PC-3 (cell line): Measurements from ENCODE around the gene RAPGEF3. TPM values are rescaled to one million over a fixed set of nuclear protein-coding genes. Genes with fewer than 3 reads are reported as not detected.

Source experiments
- ATAC-seq: fragments of 200-7000 bp; cut with Tn5 transposase; 2 replicates; pipeline ENCODE4 v1.9.1; 2020; ENCODE audit warnings: mild to moderate bottlenecking, moderate library complexity
- BruUV-seq: library from RNA; stranded (reverse); fragments of 400-500 nt; replicated peaks from 2 replicates; lab custom pipeline; 2021; lab: Mats Ljungman, UMichigan
- CTCF ChIA-PET: fragments of 300-600 bp; sonication (Branson Sonifier 250); formaldehyde crosslinking; loops from one replicate; lab custom pipeline; 2022; ENCODE audit warnings: antibody characterized with exemption; lab: Charles Lee
- POLR2A ChIA-PET: fragments of 300-600 bp; sonication (Branson Sonifier 250); formaldehyde crosslinking; loops from one replicate; lab custom pipeline; 2022; ENCODE audit warnings: antibody characterized with exemption; ENCODE audit not compliant: unreplicated experiment; lab: Charles Lee
- DNase-seq: peaks from one replicate; pipeline ENCODE4 v3.0.0-alpha.2; 2015
- H2AFZ ChIP-seq: fragments of 300-600 bp; sonication (generic); 2 replicates; pipeline ENCODE4 v1.6.0; 2016; ENCODE audit warnings: antibody characterized with exemption, low read length
- H3F3A ChIP-seq: fragments of 300-600 bp; sonication (generic); one replicate; pipeline ENCODE4 v1.6.0; 2017; ENCODE audit warnings: antibody characterized with exemption, low read length, control low read depth, mild to moderate bottlenecking; ENCODE audit not compliant: unreplicated experiment
- H3K27ac ChIP-seq: fragments of 300-600 bp; sonication (generic); 2 replicates; pipeline ENCODE4 v1.5.1; 2016; ENCODE audit warnings: mild to moderate bottlenecking, low read length
- H3K27me3 ChIP-seq: fragments of 300-600 bp; sonication (generic); 2 replicates; pipeline ENCODE4 v1.6.1; 2016; ENCODE audit warnings: low read length, mixed read lengths
- H3K36me3 ChIP-seq: fragments of 300-600 bp; sonication (generic); 2 replicates; pipeline ENCODE4 v1.6.1; 2016; ENCODE audit warnings: low read depth, mixed run types, low read length, mixed read lengths
- H3K4me1 ChIP-seq: fragments of 300-600 bp; sonication (generic); 2 replicates; pipeline ENCODE4 v1.5.1; 2016; ENCODE audit warnings: low read length; ENCODE audit not compliant: insufficient read depth
- H3K4me2 ChIP-seq: fragments of 300-600 bp; sonication (generic); 2 replicates; pipeline ENCODE4 v1.6.0; 2016; ENCODE audit warnings: low read length
- H3K4me3 ChIP-seq: fragments of 300-600 bp; sonication (generic); 2 replicates; pipeline ENCODE4 v1.5.1; 2016; ENCODE audit warnings: mild to moderate bottlenecking, low read length, mixed read lengths
- H3K79me2 ChIP-seq: fragments of 300-600 bp; sonication (generic); 2 replicates; pipeline ENCODE4 v1.6.1; 2017; ENCODE audit warnings: low read length, mixed read lengths
- H3K9ac ChIP-seq: fragments of 300-600 bp; sonication (generic); 2 replicates; pipeline ENCODE4 v1.6.0; 2016; ENCODE audit warnings: mild to moderate bottlenecking, low read length
- H3K9me2 ChIP-seq: fragments of 300-600 bp; sonication (generic); replicated peaks from 2 replicates; pipeline ENCODE4 v1.6.1; 2016; ENCODE audit warnings: mixed run types, low read length, mixed read lengths
- H3K9me3 ChIP-seq: fragments of 300-600 bp; sonication (generic); 2 replicates; pipeline ENCODE4 v1.6.1; 2016; ENCODE audit warnings: low read length, mixed read lengths
- H4K20me1 ChIP-seq: fragments of 300-600 bp; sonication (generic); 2 replicates; pipeline ENCODE4 v1.6.1; 2016; ENCODE audit warnings: low read length, mixed read lengths
- CTCF ChIP-seq: fragments of 300-600 bp; sonication (generic); conservative IDR thresholded peaks from 2 replicates; pipeline ENCODE4 v1.5.1; 2017; ENCODE audit warnings: antibody characterized with exemption, low read depth, mild to moderate bottlenecking, low read length
- EZH2 ChIP-seq: fragments of 300-600 bp; sonication (generic); IDR thresholded peaks from one replicate; pipeline ENCODE4 v1.6.1; 2017; ENCODE audit warnings: antibody characterized with exemption, mild to moderate bottlenecking, low read length; ENCODE audit not compliant: unreplicated experiment
- EZH2phosphoT487 ChIP-seq: fragments of 300-600 bp; sonication (generic); IDR thresholded peaks from 2 replicates; pipeline ENCODE4 v1.6.1; 2018; ENCODE audit warnings: mild to moderate bottlenecking, antibody characterized with exemption, low read length, borderline replicate concordance
- intact Hi-C: fragments of 100-400 bp; cut with micrococcal nuclease; formaldehyde crosslinking; loops from 2 replicates; pipeline ENCODE4 v1.9.0; 2023
- total RNA-seq: library from RNA; depleted of rRNA; stranded (reverse); fragments of >200 nt; gene quantifications from 2 replicates; pipeline ENCODE4 v1.2.3, GENCODE V29; 2014

RAPGEF3 gene
- total RNA-seq, 1 experiment from 2014 or later = 6.7 TPM

- no peak for TF ChIP-seq EZH2phosphoT487
- TF ChIP-seq CTCF = no peak
- no peak for TF ChIP-seq EZH2
- Histone ChIP-seq H3K4me1 (peaks cover 45% of the 10 kb centered on the region), H3K27me3 (no peaks in the 10 kb centered on the region), H3K36me3 (no peaks in the 10 kb centered on the region), H3K9me3 (no peaks in the 10 kb centered on the region), H3K9me2 (no peaks in the 10 kb centered on the region), H3F3A (no peaks in the 10 kb centered on the region), H3K9ac (peak overlapping the region; percentile 50; the same call in 1 of the 2 replicates), H3K79me2 (peaks cover 15% of the 10 kb centered on the region), H3K27ac (no peak overlapping the region), H4K20me1 (no peaks in the 10 kb centered on the region), H3K4me3 (peak overlapping the region; percentile 88), H3K4me2 (peak overlapping the region; percentile 75), H2AFZ (peak overlapping the region; percentile 65)
- ChIA-PET CTCF (interaction anchor here (1.0 kb wide), 1 partner anchor 29 kb away, joined by 6 read pairs; no protein-coding TSS in a partner anchor), POLR2A (no interaction called here)
- ATAC-seq = no peak
- intact Hi-C loops = loop anchor here (2.0 kb wide), 1 partner anchor 20 kb away; no protein-coding TSS in a partner anchor
- DNase-seq = no peak
- BruUV-seq = no TSS peak
These were observed 14.0 kb upstream of the RAPGEF3 start for GRCh38 chr12:47772738-47773061.

GRCh38 chr12:47772094-47772660 is 13.5 kb upstream of the RAPGEF3 start:
- TF ChIP-seq EZH2 = no peak
- no peak for TF ChIP-seq EZH2phosphoT487
- TF ChIP-seq CTCF = no peak
- no peak for ATAC-seq
- no peaks in the 10 kb centered on the region for H3K9me2 ChIP-seq
- H3K9ac ChIP-seq = no peak overlapping the region
- no peaks in the 10 kb centered on the region for H3F3A ChIP-seq
- no peaks in the 10 kb centered on the region for H3K36me3 ChIP-seq
- peak overlapping the region; percentile 65 for H2AFZ ChIP-seq
- no peak overlapping the region for H3K27ac ChIP-seq
- ChIA-PET CTCF (interaction anchor here (1.0 kb wide), 1 partner anchor 28 kb away, joined by 6 read pairs; no protein-coding TSS in a partner anchor), POLR2A (no interaction called here)
- no TSS peak for BruUV-seq
- peak overlapping the region; percentile 75 for H3K4me2 ChIP-seq
- peak overlapping the region; percentile 88; the same call in 1 of the 2 replicates for H3K4me3 ChIP-seq
- H3K4me1 ChIP-seq = peaks cover 45% of the 10 kb centered on the region
- intact Hi-C loops = loop anchor here (2.0 kb wide), 1 partner anchor 19 kb away; no protein-coding TSS in a partner anchor
- no peaks in the 10 kb centered on the region for H3K9me3 ChIP-seq
- DNase-seq = no peak
- H3K27me3 ChIP-seq = no peaks in the 10 kb centered on the region
- peaks cover 15% of the 10 kb centered on the region for H3K79me2 ChIP-seq
- no peaks in the 10 kb centered on the region for H4K20me1 ChIP-seq

- H3K4me2 ChIP-seq = no peak overlapping the region
- no peaks in the 10 kb centered on the region for H3K9me3 ChIP-seq
- H3K36me3 ChIP-seq = no peaks in the 10 kb centered on the region
- H3K27ac ChIP-seq = no peak overlapping the region
- TF ChIP-seq EZH2 = no peak
- TF ChIP-seq EZH2phosphoT487 = no peak
- TF ChIP-seq CTCF = no peak
- CTCF ChIA-PET = no interaction called here
- intact Hi-C loops = no loop called here
- no peak overlapping the region for H3K9ac ChIP-seq
- no TSS peak for BruUV-seq
- H3K4me3 ChIP-seq = no peak overlapping the region
- H3K4me1 ChIP-seq = peaks cover 39% of the 10 kb centered on the region
- DNase-seq = no peak
- no peaks in the 10 kb centered on the region for H4K20me1 ChIP-seq
- POLR2A ChIA-PET = no interaction called here
- H2AFZ ChIP-seq = no peak overlapping the region
- H3K79me2 ChIP-seq = peaks cover 15% of the 10 kb centered on the region
- no peaks in the 10 kb centered on the region for H3K9me2 ChIP-seq
- H3K27me3 ChIP-seq = no peaks in the 10 kb centered on the region
- no peak for ATAC-seq
- no peaks in the 10 kb centered on the region for H3F3A ChIP-seq
These were observed 12.6 kb upstream of the RAPGEF3 start for GRCh38 chr12:47771304-47771703.
